ENCODE data around the gene KRTAP10-2. TPM values are rescaled to one million over a fixed set of nuclear protein-coding genes. Genes with fewer than 3 reads are reported as not detected.
A peak's percentile ranks its signal among the peaks of the same experiment; 100 is the strongest.

KRTAP10-2 gene
- total and polyA plus RNA-seq, 9 of the 15 experiments (the other 6 are each of a cell fraction or from before 2014, with no cell fraction given): not detected

DNA sequence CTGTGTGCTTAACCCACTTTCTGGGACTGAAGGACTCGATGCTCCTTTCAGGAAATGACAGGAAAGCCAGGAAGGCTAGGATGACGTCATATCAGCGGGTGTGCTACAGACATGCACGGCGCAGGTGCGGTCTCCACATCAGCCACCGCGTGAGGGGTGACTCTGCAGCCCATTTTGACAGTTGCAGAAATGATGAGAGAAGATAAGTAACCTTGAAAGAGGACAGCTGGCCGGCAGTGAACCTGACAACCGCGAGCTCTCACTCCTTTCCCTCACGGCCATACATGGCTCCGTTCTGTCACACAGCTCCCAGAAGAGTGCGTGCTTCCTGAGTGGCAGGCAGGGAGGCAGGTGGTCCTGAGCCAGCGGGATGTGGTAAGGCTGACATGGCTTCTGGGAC lies 30.8 kb upstream of the KRTAP10-2 start (continued):
- TF ChIP-seq, protein P1, sequence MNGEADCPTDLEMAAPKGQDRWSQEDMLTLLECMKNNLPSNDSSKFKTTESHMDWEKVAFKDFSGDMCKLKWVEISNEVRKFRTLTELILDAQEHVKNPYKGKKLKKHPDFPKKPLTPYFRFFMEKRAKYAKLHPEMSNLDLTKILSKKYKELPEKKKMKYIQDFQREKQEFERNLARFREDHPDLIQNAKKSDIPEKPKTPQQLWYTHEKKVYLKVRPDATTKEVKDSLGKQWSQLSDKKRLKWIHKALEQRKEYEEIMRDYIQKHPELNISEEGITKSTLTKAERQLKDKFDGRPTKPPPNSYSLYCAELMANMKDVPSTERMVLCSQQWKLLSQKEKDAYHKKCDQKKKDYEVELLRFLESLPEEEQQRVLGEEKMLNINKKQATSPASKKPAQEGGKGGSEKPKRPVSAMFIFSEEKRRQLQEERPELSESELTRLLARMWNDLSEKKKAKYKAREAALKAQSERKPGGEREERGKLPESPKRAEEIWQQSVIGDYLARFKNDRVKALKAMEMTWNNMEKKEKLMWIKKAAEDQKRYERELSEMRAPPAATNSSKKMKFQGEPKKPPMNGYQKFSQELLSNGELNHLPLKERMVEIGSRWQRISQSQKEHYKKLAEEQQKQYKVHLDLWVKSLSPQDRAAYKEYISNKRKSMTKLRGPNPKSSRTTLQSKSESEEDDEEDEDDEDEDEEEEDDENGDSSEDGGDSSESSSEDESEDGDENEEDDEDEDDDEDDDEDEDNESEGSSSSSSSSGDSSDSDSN (IDR thresholded peaks at IDR 0.05; ENCODE audit: borderline replicate concordance in 1 of 2, low read depth in 2 of 2, low read length in 2 of 2): no peak
- TF ChIP-seq ZNF184 (CRISPR knock-in tag; IDR thresholded peaks at IDR 0.05) (no peak), RCOR1 (IDR thresholded peaks at IDR 0.05; ENCODE audit: borderline replicate concordance in 1 of 2, low read depth in 2 of 2, low read length in 2 of 2) (0 out of 4 replicates have a peak, but pooled peaks of 1 of the 2 experiments have one; percentile 22), GTF2E2 (tag; IDR thresholded peaks at IDR 0.05) (no peak), SLC30A9 (CRISPR knock-in tag; IDR thresholded peaks at IDR 0.05) (no peak), RFX7 (CRISPR knock-in tag; IDR thresholded peaks at IDR 0.05) (no peak), HOXB6 (CRISPR knock-in tag; IDR thresholded peaks at IDR 0.05; ENCODE audit: borderline replicate concordance) (peak; percentile 78; the same call in 1 of the 2 replicates), SOX6 (IDR thresholded peaks at IDR 0.05) (peak; percentile 43; the same call in 1 of the 2 replicates), ILF3 (IDR thresholded peaks at IDR 0.05; ENCODE audit: borderline replicate concordance) (no peak), NFATC3 (IDR thresholded peaks at IDR 0.05) (no peak), MTA3 (IDR thresholded peaks at IDR 0.05; ENCODE audit: borderline replicate concordance) (no peak)
- TF ChIP-seq, protein P2, sequence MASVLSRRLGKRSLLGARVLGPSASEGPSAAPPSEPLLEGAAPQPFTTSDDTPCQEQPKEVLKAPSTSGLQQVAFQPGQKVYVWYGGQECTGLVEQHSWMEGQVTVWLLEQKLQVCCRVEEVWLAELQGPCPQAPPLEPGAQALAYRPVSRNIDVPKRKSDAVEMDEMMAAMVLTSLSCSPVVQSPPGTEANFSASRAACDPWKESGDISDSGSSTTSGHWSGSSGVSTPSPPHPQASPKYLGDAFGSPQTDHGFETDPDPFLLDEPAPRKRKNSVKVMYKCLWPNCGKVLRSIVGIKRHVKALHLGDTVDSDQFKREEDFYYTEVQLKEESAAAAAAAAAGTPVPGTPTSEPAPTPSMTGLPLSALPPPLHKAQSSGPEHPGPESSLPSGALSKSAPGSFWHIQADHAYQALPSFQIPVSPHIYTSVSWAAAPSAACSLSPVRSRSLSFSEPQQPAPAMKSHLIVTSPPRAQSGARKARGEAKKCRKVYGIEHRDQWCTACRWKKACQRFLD (CRISPR knock-in tag; IDR thresholded peaks at IDR 0.05): no peak
- TF ChIP-seq, protein P3, sequence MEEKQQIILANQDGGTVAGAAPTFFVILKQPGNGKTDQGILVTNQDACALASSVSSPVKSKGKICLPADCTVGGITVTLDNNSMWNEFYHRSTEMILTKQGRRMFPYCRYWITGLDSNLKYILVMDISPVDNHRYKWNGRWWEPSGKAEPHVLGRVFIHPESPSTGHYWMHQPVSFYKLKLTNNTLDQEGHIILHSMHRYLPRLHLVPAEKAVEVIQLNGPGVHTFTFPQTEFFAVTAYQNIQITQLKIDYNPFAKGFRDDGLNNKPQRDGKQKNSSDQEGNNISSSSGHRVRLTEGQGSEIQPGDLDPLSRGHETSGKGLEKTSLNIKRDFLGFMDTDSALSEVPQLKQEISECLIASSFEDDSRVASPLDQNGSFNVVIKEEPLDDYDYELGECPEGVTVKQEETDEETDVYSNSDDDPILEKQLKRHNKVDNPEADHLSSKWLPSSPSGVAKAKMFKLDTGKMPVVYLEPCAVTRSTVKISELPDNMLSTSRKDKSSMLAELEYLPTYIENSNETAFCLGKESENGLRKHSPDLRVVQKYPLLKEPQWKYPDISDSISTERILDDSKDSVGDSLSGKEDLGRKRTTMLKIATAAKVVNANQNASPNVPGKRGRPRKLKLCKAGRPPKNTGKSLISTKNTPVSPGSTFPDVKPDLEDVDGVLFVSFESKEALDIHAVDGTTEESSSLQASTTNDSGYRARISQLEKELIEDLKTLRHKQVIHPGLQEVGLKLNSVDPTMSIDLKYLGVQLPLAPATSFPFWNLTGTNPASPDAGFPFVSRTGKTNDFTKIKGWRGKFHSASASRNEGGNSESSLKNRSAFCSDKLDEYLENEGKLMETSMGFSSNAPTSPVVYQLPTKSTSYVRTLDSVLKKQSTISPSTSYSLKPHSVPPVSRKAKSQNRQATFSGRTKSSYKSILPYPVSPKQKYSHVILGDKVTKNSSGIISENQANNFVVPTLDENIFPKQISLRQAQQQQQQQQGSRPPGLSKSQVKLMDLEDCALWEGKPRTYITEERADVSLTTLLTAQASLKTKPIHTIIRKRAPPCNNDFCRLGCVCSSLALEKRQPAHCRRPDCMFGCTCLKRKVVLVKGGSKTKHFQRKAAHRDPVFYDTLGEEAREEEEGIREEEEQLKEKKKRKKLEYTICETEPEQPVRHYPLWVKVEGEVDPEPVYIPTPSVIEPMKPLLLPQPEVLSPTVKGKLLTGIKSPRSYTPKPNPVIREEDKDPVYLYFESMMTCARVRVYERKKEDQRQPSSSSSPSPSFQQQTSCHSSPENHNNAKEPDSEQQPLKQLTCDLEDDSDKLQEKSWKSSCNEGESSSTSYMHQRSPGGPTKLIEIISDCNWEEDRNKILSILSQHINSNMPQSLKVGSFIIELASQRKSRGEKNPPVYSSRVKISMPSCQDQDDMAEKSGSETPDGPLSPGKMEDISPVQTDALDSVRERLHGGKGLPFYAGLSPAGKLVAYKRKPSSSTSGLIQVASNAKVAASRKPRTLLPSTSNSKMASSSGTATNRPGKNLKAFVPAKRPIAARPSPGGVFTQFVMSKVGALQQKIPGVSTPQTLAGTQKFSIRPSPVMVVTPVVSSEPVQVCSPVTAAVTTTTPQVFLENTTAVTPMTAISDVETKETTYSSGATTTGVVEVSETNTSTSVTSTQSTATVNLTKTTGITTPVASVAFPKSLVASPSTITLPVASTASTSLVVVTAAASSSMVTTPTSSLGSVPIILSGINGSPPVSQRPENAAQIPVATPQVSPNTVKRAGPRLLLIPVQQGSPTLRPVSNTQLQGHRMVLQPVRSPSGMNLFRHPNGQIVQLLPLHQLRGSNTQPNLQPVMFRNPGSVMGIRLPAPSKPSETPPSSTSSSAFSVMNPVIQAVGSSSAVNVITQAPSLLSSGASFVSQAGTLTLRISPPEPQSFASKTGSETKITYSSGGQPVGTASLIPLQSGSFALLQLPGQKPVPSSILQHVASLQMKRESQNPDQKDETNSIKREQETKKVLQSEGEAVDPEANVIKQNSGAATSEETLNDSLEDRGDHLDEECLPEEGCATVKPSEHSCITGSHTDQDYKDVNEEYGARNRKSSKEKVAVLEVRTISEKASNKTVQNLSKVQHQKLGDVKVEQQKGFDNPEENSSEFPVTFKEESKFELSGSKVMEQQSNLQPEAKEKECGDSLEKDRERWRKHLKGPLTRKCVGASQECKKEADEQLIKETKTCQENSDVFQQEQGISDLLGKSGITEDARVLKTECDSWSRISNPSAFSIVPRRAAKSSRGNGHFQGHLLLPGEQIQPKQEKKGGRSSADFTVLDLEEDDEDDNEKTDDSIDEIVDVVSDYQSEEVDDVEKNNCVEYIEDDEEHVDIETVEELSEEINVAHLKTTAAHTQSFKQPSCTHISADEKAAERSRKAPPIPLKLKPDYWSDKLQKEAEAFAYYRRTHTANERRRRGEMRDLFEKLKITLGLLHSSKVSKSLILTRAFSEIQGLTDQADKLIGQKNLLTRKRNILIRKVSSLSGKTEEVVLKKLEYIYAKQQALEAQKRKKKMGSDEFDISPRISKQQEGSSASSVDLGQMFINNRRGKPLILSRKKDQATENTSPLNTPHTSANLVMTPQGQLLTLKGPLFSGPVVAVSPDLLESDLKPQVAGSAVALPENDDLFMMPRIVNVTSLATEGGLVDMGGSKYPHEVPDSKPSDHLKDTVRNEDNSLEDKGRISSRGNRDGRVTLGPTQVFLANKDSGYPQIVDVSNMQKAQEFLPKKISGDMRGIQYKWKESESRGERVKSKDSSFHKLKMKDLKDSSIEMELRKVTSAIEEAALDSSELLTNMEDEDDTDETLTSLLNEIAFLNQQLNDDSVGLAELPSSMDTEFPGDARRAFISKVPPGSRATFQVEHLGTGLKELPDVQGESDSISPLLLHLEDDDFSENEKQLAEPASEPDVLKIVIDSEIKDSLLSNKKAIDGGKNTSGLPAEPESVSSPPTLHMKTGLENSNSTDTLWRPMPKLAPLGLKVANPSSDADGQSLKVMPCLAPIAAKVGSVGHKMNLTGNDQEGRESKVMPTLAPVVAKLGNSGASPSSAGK (IDR thresholded peaks at IDR 0.05): peak; percentile 66

Data from K562 (cell line).